Measurements from ENCODE around the gene SMIM27.

Gene SMIM27

GRCh38 chr9:32572900-32573523, 20.9 kb downstream of the SMIM27 start, which contains the start of gene NDUFB6:
Gene NDUFB6 (minus strand): TSS chr9:32573159. CDS start chr9:32573060, 99 bp downstream.
- peak; percentile 92 for DNase-seq (ENCODE audit: low read depth)
- TF ChIP-seq CTCF (IDR thresholded peaks at IDR 0.05; ENCODE audit: low read depth, low read length, missing control alignments) = no peak

GRCh38 chr9:32573821-32574220, 21.7 kb downstream of the SMIM27 start:
- no peak overlapping the region for H3K4me3 ChIP-seq (ENCODE audit: low read depth, low read length)
- DNase-seq (ENCODE audit: low read depth) = no peak
- no peak for TF ChIP-seq CTCF (IDR thresholded peaks at IDR 0.05; ENCODE audit: low read depth, low read length, missing control alignments)

More at GRCh38 chr9:32572900-32573523, 20.9 kb downstream of the SMIM27 start, which contains the start of gene NDUFB6:
- peak within 1 kb of the TSS; percentile 54 for H3K4me3 ChIP-seq (ENCODE audit: low read depth, low read length)

- DNase-seq (ENCODE audit: low read depth) = no peak
- TF ChIP-seq CTCF (IDR thresholded peaks at IDR 0.05; ENCODE audit: low read depth, low read length, missing control alignments) = no peak
- H3K4me3 ChIP-seq (ENCODE audit: low read depth, low read length) = no peak overlapping the region
These were observed 22.7 kb downstream of the SMIM27 start for GRCh38 chr9:32574858-32575257.

GRCh38 chr9:32577316-32577715, 25.2 kb downstream of the SMIM27 start:
- DNase-seq (ENCODE audit: low read depth) = no peak
- H3K4me3 ChIP-seq (ENCODE audit: low read depth, low read length) = no peak overlapping the region
- TF ChIP-seq CTCF (IDR thresholded peaks at IDR 0.05; ENCODE audit: low read depth, low read length, missing control alignments) = no peak

- DNase-seq (ENCODE audit: low read depth) = no peak
- no peak for TF ChIP-seq CTCF (IDR thresholded peaks at IDR 0.05; ENCODE audit: low read depth, low read length, missing control alignments)
- H3K4me3 ChIP-seq (ENCODE audit: low read depth, low read length) = no peak overlapping the region
These were observed 26.8 kb downstream of the SMIM27 start for GRCh38 chr9:32578976-32579375.

GRCh38 chr9:32579706-32580331, 27.7 kb downstream of the SMIM27 start:
- DNase-seq (ENCODE audit: low read depth) = no peak

More at GRCh38 chr9:32579706-32580331, 27.7 kb downstream of the SMIM27 start:
- no peak overlapping the region for H3K4me3 ChIP-seq (ENCODE audit: low read depth, low read length)
- peak; percentile 87 for TF ChIP-seq CTCF (IDR thresholded peaks at IDR 0.05; ENCODE audit: low read depth, low read length, missing control alignments)

Data from GM12864 (cell line).